Umbilical cord (tissue), 2 donors: ENCODE results near the gene KCNC2. TPM values are rescaled to one million over a fixed set of nuclear protein-coding genes. Genes with fewer than 3 reads are reported as not detected.

ENCODE experiments used
- DNase-seq: peaks from one replicate; pipeline ENCODE4 v3.0.0-alpha.2; 2015; ENCODE audit warnings: low spot score
- total RNA-seq: library from RNA; depleted of rRNA; stranded (reverse); fragments of >200 nt; gene quantifications from one replicate; pipeline ENCODE4 v1.2.3, GENCODE V29; 2014; ENCODE audit warnings: low replicate concordance; ENCODE audit not compliant: insufficient read depth

Gene KCNC2
- total RNA-seq, 1 donor from 2014 or later: 4.1 TPM

DNA sequence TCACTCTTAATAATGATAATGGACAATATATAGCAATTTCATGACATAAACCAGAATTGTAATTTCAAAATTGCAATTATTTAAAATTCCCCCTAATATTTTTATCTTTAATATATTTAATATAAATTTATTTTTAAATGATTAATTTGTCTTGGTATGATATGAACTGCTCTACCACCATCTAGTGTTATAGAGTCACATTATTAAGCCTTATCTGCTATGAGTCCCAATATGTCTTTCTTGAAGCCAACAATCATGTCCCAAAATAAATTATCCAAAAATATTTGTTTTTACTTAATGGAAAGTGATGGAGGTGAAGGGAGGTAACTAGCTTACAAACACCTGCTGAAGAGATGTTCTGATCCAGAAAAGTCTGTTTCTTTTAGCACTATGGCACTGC, 151.4 kb downstream of the KCNC2 start:
- no peak for DNase-seq

DNA sequence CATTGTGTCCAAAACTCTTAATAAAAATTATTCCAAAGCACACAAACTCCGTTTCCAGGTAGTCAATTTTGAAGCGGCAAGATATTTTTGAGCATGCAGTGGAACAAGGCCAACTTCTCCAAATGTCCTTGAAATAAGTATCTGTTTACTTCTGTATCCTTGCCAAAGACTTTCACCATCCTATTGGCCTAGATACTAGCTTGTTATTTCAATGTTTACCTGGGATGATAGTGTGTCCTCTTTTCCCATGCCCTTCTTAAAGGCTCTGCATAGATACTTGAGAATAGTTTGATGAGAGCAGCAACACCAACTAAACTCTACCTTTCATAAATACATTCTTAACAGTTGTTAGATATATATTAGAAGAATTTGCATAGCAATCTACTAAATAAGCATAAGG, 160.9 kb downstream of the KCNC2 start:
- no peak for DNase-seq

DNA sequence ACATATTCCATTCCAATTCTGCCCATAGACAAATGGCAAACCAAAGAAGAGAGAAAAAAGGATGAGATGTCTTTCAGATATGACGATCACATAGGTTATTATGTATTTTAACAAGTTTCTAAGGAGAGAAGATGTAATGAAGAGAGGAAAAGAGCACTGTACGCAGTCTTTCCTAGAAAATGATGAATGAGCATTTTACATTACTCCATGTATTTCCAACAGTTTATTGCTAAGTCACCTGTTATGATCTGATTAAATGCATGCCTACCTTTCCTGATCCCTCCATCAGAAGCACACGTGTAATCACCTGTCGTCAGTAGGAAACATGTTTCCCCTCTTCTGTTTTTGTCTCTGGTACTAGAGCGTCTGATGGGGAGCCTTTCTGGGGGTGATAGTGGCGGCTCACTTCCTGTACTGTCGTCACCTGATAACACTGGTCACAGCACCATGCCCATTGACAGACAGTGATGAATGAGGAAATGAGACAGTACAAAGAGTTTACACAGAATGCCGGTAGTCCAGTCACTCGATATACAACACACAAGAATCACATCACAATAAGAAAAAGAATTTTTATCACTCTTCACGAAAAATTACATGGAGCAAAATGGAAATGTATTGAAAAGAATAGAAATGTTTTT, 161.6 kb downstream of the KCNC2 start:
- no peak for DNase-seq

DNA sequence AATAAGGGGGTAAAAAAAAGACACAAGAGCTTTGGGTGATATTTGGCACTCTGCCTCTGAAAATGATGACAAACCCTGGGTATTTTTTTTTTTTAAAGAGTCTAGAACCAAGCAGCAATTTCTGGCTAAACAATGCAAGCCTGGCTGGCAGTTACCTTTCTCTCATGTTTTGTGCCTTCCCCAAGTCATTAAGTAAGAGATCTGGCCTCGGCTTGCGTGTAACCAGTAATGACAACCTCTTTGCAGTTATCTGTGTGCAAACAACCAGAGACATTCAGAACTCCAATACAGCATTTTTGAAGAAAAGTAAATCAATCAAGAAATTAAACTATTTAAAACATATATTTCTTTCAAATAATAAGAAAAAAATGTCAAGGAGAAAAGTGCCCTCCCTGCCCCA, 167.5 kb downstream of the KCNC2 start:
- no peak for DNase-seq

DNA sequence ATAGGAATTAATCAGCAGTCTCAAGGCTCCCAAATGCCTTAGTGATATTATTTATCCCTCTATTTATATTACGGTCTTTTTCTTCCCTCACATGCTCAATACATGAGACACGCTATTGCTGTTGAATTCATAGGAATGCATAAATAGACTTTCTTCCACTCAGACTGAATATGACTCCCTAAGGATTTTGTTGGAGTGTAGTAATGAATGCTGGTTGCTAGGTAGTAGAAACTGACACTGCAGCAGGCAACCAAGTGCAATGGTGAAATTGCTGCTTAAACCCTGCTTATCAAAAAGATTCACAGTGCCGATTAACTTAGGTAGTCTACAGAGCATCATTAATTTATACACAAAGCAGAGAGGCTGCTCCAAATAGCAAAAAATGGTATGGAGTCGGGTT, 168.2 kb downstream of the KCNC2 start:
- DNase-seq: no peak

DNA sequence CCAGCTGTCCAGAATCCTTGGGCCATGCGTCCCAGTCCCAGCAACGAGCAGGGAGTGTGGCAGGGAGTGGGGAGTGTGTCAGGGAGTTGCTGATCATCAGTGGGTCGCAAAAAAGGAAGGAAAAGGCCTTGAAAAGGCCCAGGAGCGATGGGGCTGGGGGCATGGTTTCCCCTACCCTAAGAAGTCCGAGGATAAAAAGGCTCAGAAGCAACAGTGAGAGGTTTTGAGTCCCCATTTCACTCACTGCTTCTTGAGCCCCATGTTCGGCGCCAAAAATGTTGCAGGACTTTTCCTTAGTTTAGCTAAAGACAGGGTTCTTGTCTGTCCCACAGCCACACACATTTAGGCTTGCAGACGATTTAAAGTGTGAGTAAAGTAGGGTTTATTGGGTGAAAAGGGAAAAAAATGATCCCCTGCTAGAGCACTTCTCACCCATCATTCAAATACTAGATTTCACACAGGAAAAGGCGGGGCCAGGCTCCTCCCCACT, 189.5 kb downstream of the KCNC2 start:
- DNase-seq: no peak

DNA sequence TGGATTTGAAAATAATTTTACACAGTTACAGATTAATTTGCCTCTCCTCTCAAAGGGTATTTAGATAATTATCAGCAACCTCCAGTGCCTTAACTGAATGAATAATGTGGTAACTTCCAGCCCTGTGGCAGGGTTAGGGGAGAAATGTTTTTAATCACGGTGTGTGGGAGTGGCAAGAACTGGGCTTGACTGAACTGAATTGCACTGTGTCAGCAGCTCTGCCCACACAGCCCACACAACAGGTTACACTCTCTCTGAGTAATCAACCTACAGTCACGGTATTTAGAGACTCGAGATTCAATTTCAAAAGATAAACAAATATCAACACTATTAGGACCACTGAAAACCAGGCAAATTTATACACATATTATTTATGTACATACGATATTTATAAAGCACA, 198.5 kb downstream of the KCNC2 start:
- DNase-seq: no peak

DNA sequence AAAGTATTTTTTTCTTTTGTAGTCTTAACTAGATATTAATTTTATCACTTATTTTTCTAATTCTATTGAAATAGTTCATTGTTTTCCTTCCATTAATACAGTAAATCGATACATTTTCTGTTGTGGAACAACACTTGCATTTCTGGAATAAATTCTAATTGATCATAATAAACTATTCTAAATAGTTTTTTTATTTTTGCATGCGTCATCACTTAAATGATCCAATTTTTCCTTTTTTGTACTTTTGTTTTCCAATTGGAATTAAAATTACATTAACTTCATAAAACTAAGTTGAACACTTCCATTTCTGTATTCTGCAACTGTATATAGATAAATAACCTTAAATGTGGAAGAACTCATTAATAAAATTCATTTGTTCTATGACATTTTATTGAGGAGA, 202.5 kb downstream of the KCNC2 start:
- no peak for DNase-seq

DNA sequence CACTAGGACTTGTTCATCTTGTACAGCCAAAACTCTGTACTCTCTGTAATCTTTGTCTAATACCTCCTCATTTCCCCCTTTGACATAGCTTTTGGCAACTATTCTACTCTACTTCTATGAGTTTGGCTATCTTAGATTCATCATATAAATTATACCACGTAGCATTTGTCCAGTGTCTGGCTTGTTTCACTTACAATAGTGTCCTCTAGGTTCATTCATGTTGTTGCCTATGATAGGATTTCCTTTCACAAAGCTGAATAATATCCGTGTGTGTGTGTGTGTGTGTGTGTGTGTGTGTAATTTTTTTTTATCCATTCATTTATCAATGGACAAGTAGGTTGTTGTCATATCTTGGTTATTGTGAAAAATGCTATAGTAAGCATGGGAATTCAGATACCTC, 209.5 kb downstream of the KCNC2 start:
- DNase-seq: no peak

DNA sequence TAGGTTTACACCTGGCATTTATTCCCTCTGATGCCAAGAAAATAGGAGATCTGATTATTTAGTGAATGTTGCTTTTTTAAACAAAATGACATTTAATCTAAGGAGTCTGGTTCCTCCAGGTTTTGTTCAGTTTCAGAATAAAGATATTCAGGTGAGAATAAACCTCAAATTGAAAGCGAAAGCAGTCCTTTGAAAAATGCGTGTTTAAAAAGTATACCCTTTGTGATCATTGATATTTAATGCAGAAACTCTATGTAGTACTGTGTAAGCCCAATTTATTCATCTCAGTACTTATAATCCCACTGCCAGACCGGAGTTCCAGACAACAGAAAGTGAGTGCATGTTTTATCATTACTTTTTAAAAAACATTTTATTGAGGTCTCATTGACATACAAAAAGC, 210.2 kb downstream of the KCNC2 start:
- no peak for DNase-seq

Other genes with a start within 250 kb of the KCNC2 start
- 18.1 TPM for gene CAPS2, start 120.5 kb upstream of the KCNC2 start, total RNA-seq
- not detected for gene GLIPR1L1, start 124.8 kb upstream of the KCNC2 start, total RNA-seq
- 2.9 TPM for gene GLIPR1L2, start 181.2 kb upstream of the KCNC2 start, total RNA-seq